Hematopoietic multipotent progenitor cell treated with erythropoietin and hydrocortisone succinate and interleukin-3 and kit ligand, for 8 days (in vitro differentiated cells): Measurements from ENCODE around the gene MEF2C.

Experiments
- DNase-seq: peaks from one replicate; pipeline ENCODE4 v3.0.0-alpha.2; 2015

The MEF2C gene

GRCh38 chr5:88826646-88827585 lies 56.1 kb downstream of the MEF2C start:
- DNase-seq: peak; percentile 53

GRCh38 chr5:88825584-88826315 lies 57.2 kb downstream of the MEF2C start:
- peak; percentile 55 for DNase-seq

GRCh38 chr5:88824892-88825583 lies 57.9 kb downstream of the MEF2C start:
- DNase-seq: peak; percentile 36

GRCh38 chr5:88824141-88824540 lies 58.8 kb downstream of the MEF2C start:
- DNase-seq: no peak

GRCh38 chr5:88823201-88823600 lies 59.8 kb downstream of the MEF2C start:
- DNase-seq: no peak

DNA sequence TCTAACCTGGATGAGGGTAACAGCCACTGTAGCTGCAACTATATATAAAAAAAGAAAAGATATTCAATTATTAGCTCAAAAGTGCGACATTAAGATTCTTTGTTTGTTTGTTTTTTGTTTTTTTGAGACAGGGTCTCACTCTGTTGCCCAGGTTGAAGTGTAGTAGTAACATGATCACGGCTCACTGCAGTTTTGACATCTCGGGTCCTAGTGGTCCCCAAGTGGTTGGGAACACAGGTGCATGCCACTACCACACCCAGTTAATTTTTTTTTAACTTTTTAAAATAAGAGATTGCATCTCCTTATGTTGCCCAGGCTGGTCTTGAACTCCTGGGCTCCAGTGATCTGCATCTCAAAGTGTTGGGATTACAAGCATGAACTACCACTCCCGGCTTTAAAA lies 61.8 kb downstream of the MEF2C start:
- DNase-seq: no peak

GRCh38 chr5:88820581-88820980 lies 62.4 kb downstream of the MEF2C start:
- DNase-seq: no peak

DNA sequence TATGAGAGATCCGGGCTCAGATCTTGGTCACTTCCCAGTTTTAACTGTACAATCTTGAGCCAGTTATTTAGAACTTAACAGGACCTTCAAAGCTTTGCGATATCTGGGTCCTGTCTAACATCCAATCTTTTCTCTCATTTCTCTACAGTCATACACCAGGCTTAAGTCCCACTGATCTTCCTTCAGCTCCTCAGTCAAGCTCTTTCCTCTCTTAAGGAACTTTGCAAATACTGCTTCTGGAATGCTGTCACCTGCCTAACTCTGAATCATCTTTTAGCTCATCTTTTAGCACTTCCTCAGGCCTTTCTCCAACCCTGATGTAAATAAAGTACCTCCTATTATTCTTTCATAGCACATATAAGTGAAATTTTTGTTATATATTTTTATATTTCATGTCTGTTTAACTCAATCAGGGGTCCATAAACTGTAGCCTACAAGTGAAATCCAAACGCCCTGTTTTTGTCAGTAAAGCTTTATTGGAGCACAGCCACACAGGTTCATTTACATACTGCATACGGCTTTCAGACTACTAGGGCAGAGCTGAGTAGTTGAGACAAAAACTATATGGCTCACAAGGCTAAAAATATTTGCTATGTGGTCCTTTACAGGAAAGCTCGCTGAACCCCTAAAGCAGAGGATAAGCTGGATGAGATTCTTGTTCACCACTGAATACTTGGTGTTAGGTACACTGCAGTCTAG lies 63.5 kb downstream of the MEF2C start:
- DNase-seq: no peak

GRCh38 chr5:88818296-88818695 lies 64.7 kb downstream of the MEF2C start:
- DNase-seq: no peak

DNA sequence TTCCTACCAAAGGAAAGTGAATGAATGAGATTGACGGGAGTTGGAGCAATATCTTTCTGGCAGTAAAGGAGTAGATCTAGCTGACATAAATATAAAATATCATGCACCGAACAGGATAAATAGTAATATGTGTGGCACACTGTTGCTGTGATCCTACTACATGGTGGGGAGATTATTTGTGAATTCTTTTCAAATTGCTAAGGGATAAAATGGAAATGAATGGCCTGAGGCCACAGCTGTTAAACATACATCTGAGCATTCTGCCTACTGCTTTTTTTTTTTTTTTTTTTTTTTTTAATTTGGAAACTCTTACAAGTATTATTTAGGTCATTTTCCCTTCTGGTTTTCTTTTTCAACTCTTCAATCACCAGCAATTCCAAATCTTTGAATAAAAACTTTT lies 66.8 kb downstream of the MEF2C start:
- DNase-seq: no peak

- no peak for DNase-seq
These were observed 67.8 kb downstream of the MEF2C start for GRCh38 chr5:88815050-88815789.

GRCh38 chr5:88813805-88814575 lies 69.0 kb downstream of the MEF2C start:
- DNase-seq: no peak

DNA sequence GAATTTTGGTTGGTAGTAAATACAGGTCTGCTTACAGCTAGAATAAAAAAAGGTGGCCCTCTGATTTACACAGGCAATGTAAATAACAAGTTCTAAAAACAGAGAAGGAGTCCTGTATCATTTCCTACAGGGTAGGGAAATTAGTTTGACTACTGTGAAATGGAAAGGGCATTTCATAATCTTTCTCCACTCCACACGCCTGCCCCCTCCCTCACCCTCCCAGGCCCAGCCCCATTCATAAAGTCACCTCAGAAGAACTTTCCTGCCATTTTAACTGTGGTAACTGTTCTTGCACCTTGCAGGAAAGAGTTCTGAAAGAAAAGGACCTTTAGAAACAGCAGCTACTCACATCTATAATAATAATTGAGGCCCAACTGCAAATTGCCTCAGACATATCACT lies 69.7 kb downstream of the MEF2C start:
- DNase-seq: no peak

DNA sequence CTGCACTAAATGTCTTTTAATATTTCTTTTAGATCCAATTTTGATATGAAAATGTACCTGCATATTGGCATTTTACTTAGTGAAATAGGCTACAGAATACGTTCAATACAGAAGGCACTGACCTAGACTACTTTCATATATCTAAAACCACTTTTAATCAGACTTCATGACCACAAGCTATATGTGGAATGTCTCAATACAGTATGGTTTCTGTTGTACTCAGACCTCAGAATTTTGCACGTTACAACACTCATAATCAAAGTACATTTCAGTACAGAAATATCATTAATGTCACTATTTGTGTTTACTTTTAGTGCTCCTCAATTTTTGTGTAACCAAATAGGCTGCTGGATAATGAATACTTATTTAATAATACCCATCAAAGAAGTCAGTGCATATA lies 74.8 kb downstream of the MEF2C start:
- DNase-seq: no peak

DNA sequence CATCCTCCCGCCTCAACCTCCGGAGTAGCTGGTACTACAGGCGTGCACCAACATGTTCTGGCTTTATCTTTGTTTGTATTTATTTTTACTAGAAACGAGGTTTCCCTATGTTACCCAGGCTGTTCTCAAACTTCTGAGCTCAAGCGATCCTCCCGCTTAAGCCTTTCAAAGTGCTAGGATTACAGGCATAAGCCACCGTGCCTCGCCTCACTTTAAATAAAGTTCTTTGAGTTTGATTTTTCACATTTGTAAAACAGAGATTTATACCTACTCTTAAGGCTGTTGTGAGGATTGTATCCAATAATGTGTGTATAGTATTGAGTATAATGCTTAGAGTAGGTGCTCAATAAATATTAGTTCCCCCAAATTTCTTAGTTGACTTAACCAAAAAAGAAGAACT lies 75.7 kb downstream of the MEF2C start:
- DNase-seq: no peak

DNA sequence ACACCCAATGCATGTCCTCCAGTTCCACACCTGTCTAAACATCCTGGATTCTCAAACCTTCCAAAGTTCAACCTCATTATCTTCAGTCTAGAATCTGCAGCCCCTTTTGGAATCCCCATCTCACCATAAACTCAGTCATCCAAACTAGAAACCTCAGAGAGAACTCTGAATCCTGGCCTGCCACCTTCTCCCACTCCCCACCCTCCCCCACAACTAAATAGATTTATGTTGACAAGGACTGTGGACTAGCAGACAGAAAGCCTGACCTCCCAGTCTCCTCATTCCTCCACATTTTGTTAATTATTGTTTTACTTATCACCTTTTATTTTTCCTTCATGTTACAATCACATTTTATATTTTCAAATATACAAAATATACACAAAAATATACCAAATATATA lies 76.6 kb downstream of the MEF2C start:
- no peak for DNase-seq

DNA sequence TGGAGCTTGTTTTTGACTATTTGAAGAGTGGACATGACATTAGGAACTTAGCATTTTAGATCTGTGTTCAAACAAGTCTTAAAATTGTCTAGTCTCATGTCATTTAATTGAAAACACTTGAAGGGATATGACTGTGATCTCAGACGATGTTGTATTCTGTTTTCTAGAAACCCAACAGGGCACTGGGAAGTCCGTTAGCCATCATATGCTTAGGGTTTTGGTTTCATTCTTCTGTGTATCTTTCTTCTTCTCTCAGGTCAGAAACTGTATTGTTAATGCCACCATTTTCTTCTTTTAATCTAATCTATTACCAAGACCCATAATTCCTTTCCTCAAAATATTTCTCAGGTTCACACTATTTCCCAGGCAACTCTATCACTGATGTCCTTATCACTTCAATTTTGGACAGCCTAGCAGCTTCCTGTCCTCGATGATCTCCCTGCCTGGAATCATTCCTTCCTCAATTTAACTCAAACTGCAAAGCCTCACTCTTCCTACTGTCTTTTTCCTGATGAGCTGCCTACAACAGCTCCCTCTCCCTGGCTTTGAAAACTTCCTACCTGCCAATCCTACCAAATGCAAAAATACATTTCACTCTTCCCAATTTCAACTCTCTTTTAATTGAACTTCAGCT lies 77.7 kb downstream of the MEF2C start:
- no peak for DNase-seq

DNA sequence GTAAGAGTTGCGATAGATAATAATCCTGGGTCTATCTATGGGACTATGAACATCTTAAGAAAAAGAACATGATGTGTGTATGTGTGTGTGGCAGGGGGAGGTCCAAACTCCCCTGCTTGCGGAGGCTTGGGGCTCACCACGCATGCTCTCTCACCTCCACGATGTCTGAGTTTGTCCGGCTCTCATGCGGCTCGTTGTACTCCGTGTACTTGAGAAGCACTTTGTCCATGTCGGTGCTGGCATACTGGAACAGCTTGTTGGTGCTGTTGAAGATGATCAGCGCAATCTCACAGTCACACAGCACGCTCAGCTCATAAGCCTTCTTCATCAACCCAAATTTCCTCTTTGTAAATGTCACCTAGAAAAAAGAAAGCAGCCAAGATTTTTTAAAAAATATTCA lies 78.5 kb downstream of the MEF2C start:
- no peak for DNase-seq

- no peak for DNase-seq
These were observed 79.7 kb downstream of the MEF2C start for GRCh38 chr5:88803309-88803708.

GRCh38 chr5:88799938-88800535 lies 82.9 kb downstream of the MEF2C start:
- DNase-seq: no peak
